K562 (cell line): Measurements from ENCODE around the gene CCDC158. TPM values are rescaled to one million over a fixed set of nuclear protein-coding genes. Genes with fewer than 3 reads are reported as not detected.

Experiments used
- MEF2A ChIP-seq: IDR thresholded peaks from 2 replicates; pipeline ENCODE4 v1.6.1; 2011; ENCODE audit warnings: low read depth, mild to moderate bottlenecking, low read length, moderate library complexity; ENCODE audit not compliant: control insufficient read depth
- SMAD4 ChIP-seq: fragments of 250-450 bp; sonication (Bioruptor Pico); conservative IDR thresholded peaks from 2 replicates; pipeline ENCODE4 v1.8.0; 2021; ENCODE audit warnings: inconsistent platforms, mild to moderate bottlenecking, moderate library complexity
- ZBTB5 ChIP-seq: fragments of 450-650 bp; IDR thresholded peaks from 2 replicates; pipeline ENCODE4 v1.6.1; 2017; ENCODE audit warnings: antibody characterized with exemption
- ZFP91 ChIP-seq: sonication (generic); formaldehyde crosslinking; IDR thresholded peaks from 2 replicates; pipeline ENCODE4 v1.8.0; 2022; ENCODE audit warnings: mild to moderate bottlenecking, missing genetic modification reagents
- ZNF263 ChIP-seq: sonication (generic); formaldehyde crosslinking; IDR thresholded peaks from 2 replicates; pipeline ENCODE4 v1.8.0; 2022; ENCODE audit warnings: mild to moderate bottlenecking, missing genetic modification reagents, borderline replicate concordance
- ZNF277 ChIP-seq: fragments of 250-450 bp; sonication (Bioruptor Pico); IDR thresholded peaks from 2 replicates; pipeline ENCODE4 v1.8.0; 2022; ENCODE audit warnings: inconsistent platforms, mild to moderate bottlenecking, moderate library complexity, borderline replicate concordance
- ZNF407 ChIP-seq: fragments of 450-650 bp; IDR thresholded peaks from 2 replicates; pipeline ENCODE4 v1.6.1; 2016; ENCODE audit warnings: low read depth
- ZNF449 ChIP-seq: fragments of 250-450 bp; sonication (Bioruptor Pico); IDR thresholded peaks from 2 replicates; pipeline ENCODE4 v1.8.0; 2022; ENCODE audit warnings: moderate library complexity, mild to moderate bottlenecking, inconsistent platforms
- ZNF717 ChIP-seq: fragments of 250-450 bp; sonication (Bioruptor Pico); IDR thresholded peaks from 2 replicates; pipeline ENCODE4 v1.5.0; 2021
- polyA plus RNA-seq, 8 experiments: library from polyadenylated mRNA; depleted of rRNA in 4 of 8; stranded (reverse) in 5 of 8; unstranded in 3 of 8; fragments of >200 nt; fragmentation: Nextera tagmentation in 2 of 8; fragmentation: Illumina TruSeq in 1 of 8; extraction: Ambion mirVana in 2 of 8; extraction: Trizol in 1 of 8; gene quantifications; 2 replicates each; pipeline versions ENCODE4 v1.2.1 to v1.2.3, GENCODE V29; 2011 to 2014; ENCODE audit warnings: inconsistent platforms in 1 of 8, missing spikeins in 1 of 8
- total RNA-seq, 7 experiments: library from RNA; depleted of rRNA in 6 of 7; stranded (reverse); fragments of >200 nt in 6 of 7; fragmentation: Illumina TruSeq in 2 of 7; extraction: Trizol in 2 of 7; gene quantifications; 2 replicates each; pipeline versions ENCODE4 v1.2.1 to v1.2.3, GENCODE V29; 2011 to 2021; ENCODE audit warnings: low replicate concordance in 1 of 7

The CCDC158 gene
- total and polyA plus RNA-seq, 9 of the 15 experiments (the other 6 are each of a cell fraction or from before 2014, with no cell fraction given): not detected

- TF ChIP-seq ZFP91 (CRISPR knock-in tag) (no peak), SMAD4 (CRISPR knock-in tag) (peak; percentile 85), ZBTB5 (no peak), ZNF717 (no peak), MEF2A (peak; percentile 93), ZNF263 (CRISPR knock-in tag) (no peak), ZNF407 (no peak), ZNF449 (CRISPR knock-in tag) (no peak), ZNF277 (no peak)
Observed at GRCh38 chr4:76301068-76301774, 119.7 kb downstream of the CCDC158 start (continued).
